ENCODE measurements around the gene ZNF526. TPM values are rescaled to one million over a fixed set of nuclear protein-coding genes. Genes with fewer than 3 reads are reported as not detected.

The ZNF526 gene
- total and polyA plus RNA-seq, 9 of the 15 experiments (the other 6 are each of a cell fraction or from before 2014, with no cell fraction given): 1.3 to 17.9 (median 6.2) TPM

DNA sequence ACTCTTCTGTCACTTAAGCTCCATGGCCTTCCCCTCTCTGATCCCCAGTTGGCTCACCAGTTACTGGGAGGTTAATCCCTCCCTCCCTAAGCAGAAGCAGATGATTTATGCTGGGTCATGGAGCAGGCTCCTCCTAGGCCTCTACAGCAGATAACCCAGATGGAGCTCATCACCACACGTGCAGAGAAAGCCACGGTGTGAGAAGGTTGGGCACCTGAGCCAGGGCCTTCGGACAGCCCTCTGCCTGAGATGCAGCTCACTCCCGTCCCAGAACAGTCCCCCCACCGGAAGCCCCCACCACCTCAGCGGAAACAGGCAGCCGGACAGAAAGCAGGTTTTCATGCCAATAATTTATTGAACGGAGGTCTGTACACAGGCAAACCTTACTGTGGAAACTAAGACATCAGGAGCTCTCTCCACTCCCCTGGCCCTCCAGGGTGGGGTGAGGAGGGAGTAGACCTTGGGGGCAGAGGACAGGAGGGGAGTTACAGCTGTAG lies 9.8 kb downstream of the ZNF526 start (continued):
- TF ChIP-seq, protein P1, sequence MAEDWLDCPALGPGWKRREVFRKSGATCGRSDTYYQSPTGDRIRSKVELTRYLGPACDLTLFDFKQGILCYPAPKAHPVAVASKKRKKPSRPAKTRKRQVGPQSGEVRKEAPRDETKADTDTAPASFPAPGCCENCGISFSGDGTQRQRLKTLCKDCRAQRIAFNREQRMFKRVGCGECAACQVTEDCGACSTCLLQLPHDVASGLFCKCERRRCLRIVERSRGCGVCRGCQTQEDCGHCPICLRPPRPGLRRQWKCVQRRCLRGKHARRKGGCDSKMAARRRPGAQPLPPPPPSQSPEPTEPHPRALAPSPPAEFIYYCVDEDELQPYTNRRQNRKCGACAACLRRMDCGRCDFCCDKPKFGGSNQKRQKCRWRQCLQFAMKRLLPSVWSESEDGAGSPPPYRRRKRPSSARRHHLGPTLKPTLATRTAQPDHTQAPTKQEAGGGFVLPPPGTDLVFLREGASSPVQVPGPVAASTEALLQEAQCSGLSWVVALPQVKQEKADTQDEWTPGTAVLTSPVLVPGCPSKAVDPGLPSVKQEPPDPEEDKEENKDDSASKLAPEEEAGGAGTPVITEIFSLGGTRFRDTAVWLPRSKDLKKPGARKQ (CRISPR knock-in tag; IDR thresholded peaks at IDR 0.05): no peak
- TF ChIP-seq, protein P2, sequence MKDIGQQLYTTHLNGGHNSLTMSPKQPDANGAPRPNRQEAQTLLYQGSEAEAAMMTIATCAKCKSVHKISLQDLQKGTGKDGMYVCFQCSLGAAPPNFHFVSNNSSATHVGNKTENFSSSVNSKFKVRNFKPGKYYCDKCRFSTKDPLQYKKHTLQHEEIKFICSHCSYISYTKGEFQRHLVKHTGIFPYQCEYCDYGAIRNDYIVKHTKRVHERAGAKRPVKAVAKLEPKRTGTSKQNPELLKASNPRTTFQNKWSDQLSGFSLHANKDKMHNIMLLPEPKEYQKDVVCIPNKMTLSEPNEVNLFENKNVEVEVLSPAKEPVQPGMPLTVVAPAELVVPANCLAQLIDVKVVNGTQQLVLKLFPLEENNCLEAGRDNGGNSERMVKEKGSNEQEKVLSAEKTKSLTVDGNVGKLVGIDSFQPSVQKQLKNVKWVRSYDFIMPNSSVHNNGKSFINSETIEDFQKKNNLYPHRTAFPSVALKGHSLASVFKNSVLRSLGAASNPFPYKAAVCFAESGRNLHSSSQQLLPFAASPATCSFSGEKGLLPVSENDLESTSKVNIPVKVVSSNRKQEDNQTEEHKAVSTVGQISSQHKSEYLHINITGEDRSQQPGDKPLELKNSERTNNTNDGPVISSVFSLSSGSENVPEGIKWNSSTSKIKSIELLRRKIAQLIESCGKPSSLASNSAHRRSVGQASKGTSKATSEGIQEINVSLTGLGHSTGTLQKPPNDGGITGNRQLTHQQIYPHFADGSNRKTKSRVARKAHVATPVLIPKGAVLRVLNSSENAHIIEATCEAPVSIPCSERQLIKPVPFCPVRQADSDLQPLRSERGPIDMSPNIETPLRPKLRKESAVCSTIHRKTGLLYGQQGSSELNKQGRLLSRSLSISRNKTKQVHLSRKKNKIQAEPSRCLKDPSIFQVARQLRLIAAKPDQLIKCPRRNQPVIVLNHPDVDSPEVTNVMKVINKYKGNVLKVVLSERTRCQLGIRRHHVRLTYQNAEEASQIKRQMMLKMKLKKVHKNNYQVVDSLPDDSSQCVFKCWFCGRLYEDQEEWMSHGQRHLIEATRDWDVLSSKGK (CRISPR knock-in tag; IDR thresholded peaks at IDR 0.05): no peak
- TF ChIP-seq CBFA2T2 (conservative IDR thresholded peaks at IDR 0.05) (peak; percentile 25), NR1H2 (CRISPR knock-in tag; IDR thresholded peaks at IDR 0.05) (no peak), KDM2B (CRISPR knock-in tag; IDR thresholded peaks at IDR 0.05) (no peak), SIN3A (IDR thresholded peaks at IDR 0.05; ENCODE audit: borderline replicate concordance in 2 of 2, control insufficient read depth in 1 of 2, low read depth in 2 of 2, low read length in 2 of 2) (peak in 1 of 2 experiments; percentile 40; a peak in 1 of 4 replicates), HDAC2 (IDR thresholded peaks at IDR 0.05) (peak; percentile 36; the same call in 1 of the 2 replicates), TBP (optimal IDR thresholded peaks at IDR 0.05; ENCODE audit: low read depth, low read length) (peak; percentile 28), MAZ (CRISPR knock-in tag; conservative IDR thresholded peaks at IDR 0.05 in 1 of 2, IDR thresholded peaks at IDR 0.05 in 1 of 2) (peak in 1 of 2 experiments; percentile 41; a peak in 1 of 4 replicates), ZNF76 (CRISPR knock-in tag; IDR thresholded peaks at IDR 0.05; ENCODE audit: borderline replicate concordance) (no peak)
- TF ChIP-seq, protein P3, sequence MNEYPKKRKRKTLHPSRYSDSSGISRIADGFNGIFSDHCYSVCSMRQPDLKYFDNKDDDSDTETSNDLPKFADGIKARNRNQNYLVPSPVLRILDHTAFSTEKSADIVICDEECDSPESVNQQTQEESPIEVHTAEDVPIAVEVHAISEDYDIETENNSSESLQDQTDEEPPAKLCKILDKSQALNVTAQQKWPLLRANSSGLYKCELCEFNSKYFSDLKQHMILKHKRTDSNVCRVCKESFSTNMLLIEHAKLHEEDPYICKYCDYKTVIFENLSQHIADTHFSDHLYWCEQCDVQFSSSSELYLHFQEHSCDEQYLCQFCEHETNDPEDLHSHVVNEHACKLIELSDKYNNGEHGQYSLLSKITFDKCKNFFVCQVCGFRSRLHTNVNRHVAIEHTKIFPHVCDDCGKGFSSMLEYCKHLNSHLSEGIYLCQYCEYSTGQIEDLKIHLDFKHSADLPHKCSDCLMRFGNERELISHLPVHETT (CRISPR knock-in tag; conservative IDR thresholded peaks at IDR 0.05 in 1 of 2, IDR thresholded peaks at IDR 0.05 in 1 of 2): no peak
- TF ChIP-seq, protein P4, sequence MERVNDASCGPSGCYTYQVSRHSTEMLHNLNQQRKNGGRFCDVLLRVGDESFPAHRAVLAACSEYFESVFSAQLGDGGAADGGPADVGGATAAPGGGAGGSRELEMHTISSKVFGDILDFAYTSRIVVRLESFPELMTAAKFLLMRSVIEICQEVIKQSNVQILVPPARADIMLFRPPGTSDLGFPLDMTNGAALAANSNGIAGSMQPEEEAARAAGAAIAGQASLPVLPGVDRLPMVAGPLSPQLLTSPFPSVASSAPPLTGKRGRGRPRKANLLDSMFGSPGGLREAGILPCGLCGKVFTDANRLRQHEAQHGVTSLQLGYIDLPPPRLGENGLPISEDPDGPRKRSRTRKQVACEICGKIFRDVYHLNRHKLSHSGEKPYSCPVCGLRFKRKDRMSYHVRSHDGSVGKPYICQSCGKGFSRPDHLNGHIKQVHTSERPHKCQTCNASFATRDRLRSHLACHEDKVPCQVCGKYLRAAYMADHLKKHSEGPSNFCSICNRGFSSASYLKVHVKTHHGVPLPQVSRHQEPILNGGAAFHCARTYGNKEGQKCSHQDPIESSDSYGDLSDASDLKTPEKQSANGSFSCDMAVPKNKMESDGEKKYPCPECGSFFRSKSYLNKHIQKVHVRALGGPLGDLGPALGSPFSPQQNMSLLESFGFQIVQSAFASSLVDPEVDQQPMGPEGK (CRISPR knock-in tag; IDR thresholded peaks at IDR 0.05; ENCODE audit: borderline replicate concordance): no peak
- TF ChIP-seq, protein P5, sequence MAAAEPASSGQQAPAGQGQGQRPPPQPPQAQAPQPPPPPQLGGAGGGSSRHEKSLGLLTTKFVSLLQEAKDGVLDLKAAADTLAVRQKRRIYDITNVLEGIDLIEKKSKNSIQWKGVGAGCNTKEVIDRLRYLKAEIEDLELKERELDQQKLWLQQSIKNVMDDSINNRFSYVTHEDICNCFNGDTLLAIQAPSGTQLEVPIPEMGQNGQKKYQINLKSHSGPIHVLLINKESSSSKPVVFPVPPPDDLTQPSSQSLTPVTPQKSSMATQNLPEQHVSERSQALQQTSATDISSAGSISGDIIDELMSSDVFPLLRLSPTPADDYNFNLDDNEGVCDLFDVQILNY (CRISPR knock-in tag; IDR thresholded peaks at IDR 0.05): no peak
- TF ChIP-seq, protein P6, sequence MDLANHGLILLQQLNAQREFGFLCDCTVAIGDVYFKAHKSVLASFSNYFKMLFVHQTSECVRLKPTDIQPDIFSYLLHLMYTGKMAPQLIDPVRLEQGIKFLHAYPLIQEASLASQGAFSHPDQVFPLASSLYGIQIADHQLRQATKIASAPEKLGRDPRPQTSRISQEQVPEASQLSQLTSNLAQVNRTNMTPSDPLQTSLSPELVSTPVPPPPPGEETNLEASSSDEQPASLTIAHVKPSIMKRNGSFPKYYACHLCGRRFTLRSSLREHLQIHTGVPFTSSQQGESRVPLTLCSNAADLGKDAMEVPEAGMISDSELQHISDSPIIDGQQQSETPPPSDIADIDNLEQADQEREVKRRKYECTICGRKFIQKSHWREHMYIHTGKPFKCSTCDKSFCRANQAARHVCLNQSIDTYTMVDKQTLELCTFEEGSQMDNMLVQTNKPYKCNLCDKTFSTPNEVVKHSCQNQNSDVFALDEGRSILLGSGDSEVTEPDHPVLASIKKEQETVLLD (IDR thresholded peaks at IDR 0.05): no peak

All from K562 (cell line).